IPS DF 19.7 (cell line): ENCODE data around the gene RAP1GAP.

Experiments used
- DNase-seq: peaks from one replicate; pipeline ENCODE4 v3.0.0-alpha.2; 2013; ENCODE audit warnings: low read depth, low spot score

Gene RAP1GAP

GRCh38 chr1:21662426-21663247, 6.5 kb downstream of the RAP1GAP start:
- no peak for DNase-seq

GRCh38 chr1:21661886-21662285, 7.3 kb downstream of the RAP1GAP start:
- DNase-seq, result no peak

- DNase-seq, result no peak
Observed at GRCh38 chr1:21659924-21660326, 9.2 kb downstream of the RAP1GAP start.

- no peak for DNase-seq
Observed at GRCh38 chr1:21659099-21659923, 9.8 kb downstream of the RAP1GAP start.

GRCh38 chr1:21657456-21658190, 11.5 kb downstream of the RAP1GAP start:
- no peak for DNase-seq

GRCh38 chr1:21655748-21656147, 13.4 kb downstream of the RAP1GAP start:
- peak; percentile 59 for DNase-seq

- no peak for DNase-seq
Observed at GRCh38 chr1:21655259-21655658, 13.9 kb downstream of the RAP1GAP start.

GRCh38 chr1:21654209-21654608, 14.9 kb downstream of the RAP1GAP start:
- no peak for DNase-seq

GRCh38 chr1:21653744-21654100, 15.4 kb downstream of the RAP1GAP start:
- DNase-seq, result no peak

- no peak for DNase-seq
Observed at GRCh38 chr1:21652937-21653743, 16.0 kb downstream of the RAP1GAP start.

- no peak for DNase-seq
Observed at GRCh38 chr1:21652101-21652936, 16.8 kb downstream of the RAP1GAP start.

GRCh38 chr1:21651214-21652042, 17.7 kb downstream of the RAP1GAP start:
- DNase-seq, result no peak

- DNase-seq, result no peak
Observed at GRCh38 chr1:21650400-21650799, 18.8 kb downstream of the RAP1GAP start.

GRCh38 chr1:21649315-21649714, 19.8 kb downstream of the RAP1GAP start:
- DNase-seq, result no peak

- no peak for DNase-seq
Observed at GRCh38 chr1:21648791-21649190, 20.4 kb downstream of the RAP1GAP start.

GRCh38 chr1:21648352-21648730, 20.8 kb downstream of the RAP1GAP start:
- DNase-seq, result no peak

GRCh38 chr1:21647431-21648351, 21.5 kb downstream of the RAP1GAP start:
- no peak for DNase-seq

- no peak for DNase-seq
Observed at GRCh38 chr1:21645550-21645949, 23.6 kb downstream of the RAP1GAP start.
